Measurements from ENCODE around the gene RNH1.
A peak's percentile ranks its signal among the peaks of the same experiment; 100 is the strongest.
"Not testable (repeated sequence)": the region's sequence is repeated elsewhere in the genome, so short reads cannot be mapped to it uniquely, and the experiment has no call there.

Gene RNH1

GRCh38 chr11:528815-529727 is 22.0 kb upstream of the RNH1 start:
- DNase-seq (ENCODE audit: low read depth): no peak
- Histone ChIP-seq H3K9ac (ENCODE audit: low read length) (no peak overlapping the region), H3K9me3 (ENCODE audit: control insufficient read depth, low read length) (no peaks in the 10 kb centered on the region), H3K27me3 (replicated peaks; ENCODE audit: control insufficient read depth, insufficient read depth, low read length) (no peaks in the 10 kb centered on the region), H3K4me1 (ENCODE audit: control insufficient read depth, insufficient read depth, low read length) (peaks cover 3% of the 10 kb centered on the region), H3K36me3 (ENCODE audit: control insufficient read depth, insufficient read depth, low read length, severe bottlenecking) (peaks cover 12% of the 10 kb centered on the region), H3K4me3 (ENCODE audit: low read length) (no peak overlapping the region)

- no peak for DNase-seq (ENCODE audit: low read depth)
- Histone ChIP-seq H3K27me3 (replicated peaks; ENCODE audit: control insufficient read depth, insufficient read depth, low read length) (no peaks in the 10 kb centered on the region), H3K36me3 (ENCODE audit: control insufficient read depth, insufficient read depth, low read length, severe bottlenecking) (peaks cover 8% of the 10 kb centered on the region), H3K4me3 (ENCODE audit: low read length) (no peak overlapping the region), H3K9ac (ENCODE audit: low read length) (no peak overlapping the region), H3K4me1 (ENCODE audit: control insufficient read depth, insufficient read depth, low read length) (no peaks in the 10 kb centered on the region), H3K9me3 (ENCODE audit: control insufficient read depth, low read length) (no peaks in the 10 kb centered on the region)
These were observed 21.2 kb upstream of the RNH1 start for GRCh38 chr11:528166-528814.

GRCh38 chr11:526192-526591 is 19.1 kb upstream of the RNH1 start:
- Histone ChIP-seq H3K36me3 (ENCODE audit: control insufficient read depth, insufficient read depth, low read length, severe bottlenecking) (no peaks in the 10 kb centered on the region), H3K9ac (ENCODE audit: low read length) (no peak overlapping the region), H3K27me3 (replicated peaks; ENCODE audit: control insufficient read depth, insufficient read depth, low read length) (no peaks in the 10 kb centered on the region), H3K4me1 (ENCODE audit: control insufficient read depth, insufficient read depth, low read length) (no peaks in the 10 kb centered on the region), H3K4me3 (ENCODE audit: low read length) (no peak overlapping the region), H3K9me3 (ENCODE audit: control insufficient read depth, low read length) (no peaks in the 10 kb centered on the region)
- DNase-seq (ENCODE audit: low read depth): no peak

GRCh38 chr11:521177-521688 is 14.2 kb upstream of the RNH1 start:
- H3K4me1 ChIP-seq (ENCODE audit: control insufficient read depth, insufficient read depth, low read length): peaks cover 3% of the 10 kb centered on the region
- no peak overlapping the region for H3K4me3 ChIP-seq (ENCODE audit: low read length)
- no peak overlapping the region for H3K9ac ChIP-seq (ENCODE audit: low read length)
- DNase-seq (ENCODE audit: low read depth): no peak
- no peaks in the 10 kb centered on the region for H3K27me3 ChIP-seq (replicated peaks; ENCODE audit: control insufficient read depth, insufficient read depth, low read length)
- no peaks in the 10 kb centered on the region for H3K36me3 ChIP-seq (ENCODE audit: control insufficient read depth, insufficient read depth, low read length, severe bottlenecking)
- H3K9me3 ChIP-seq (ENCODE audit: control insufficient read depth, low read length): no peaks in the 10 kb centered on the region

GRCh38 chr11:520428-521176 is 13.6 kb upstream of the RNH1 start:
- H3K9ac ChIP-seq (ENCODE audit: low read length): no peak overlapping the region
- DNase-seq (ENCODE audit: low read depth): no peak
- H3K9me3 ChIP-seq (ENCODE audit: control insufficient read depth, low read length): no peaks in the 10 kb centered on the region
- H3K4me3 ChIP-seq (ENCODE audit: low read length): no peak overlapping the region
- no peaks in the 10 kb centered on the region for H3K27me3 ChIP-seq (replicated peaks; ENCODE audit: control insufficient read depth, insufficient read depth, low read length)
- H3K4me1 ChIP-seq (ENCODE audit: control insufficient read depth, insufficient read depth, low read length): peaks cover 3% of the 10 kb centered on the region
- no peaks in the 10 kb centered on the region for H3K36me3 ChIP-seq (ENCODE audit: control insufficient read depth, insufficient read depth, low read length, severe bottlenecking)

- no peaks in the 10 kb centered on the region for H3K27me3 ChIP-seq (replicated peaks; ENCODE audit: control insufficient read depth, insufficient read depth, low read length)
- H3K9me3 ChIP-seq (ENCODE audit: control insufficient read depth, low read length): no peaks in the 10 kb centered on the region
- H3K9ac ChIP-seq (ENCODE audit: low read length): peak overlapping the region; percentile 60
- peaks cover 3% of the 10 kb centered on the region for H3K4me1 ChIP-seq (ENCODE audit: control insufficient read depth, insufficient read depth, low read length)
- peak; percentile 96 for DNase-seq (ENCODE audit: low read depth)
- H3K36me3 ChIP-seq (ENCODE audit: control insufficient read depth, insufficient read depth, low read length, severe bottlenecking): peaks cover 10% of the 10 kb centered on the region
- H3K4me3 ChIP-seq (ENCODE audit: low read length): peak overlapping the region; percentile 76
These were observed 11.6 kb upstream of the RNH1 start for GRCh38 chr11:518463-519202.

GRCh38 chr11:516918-517685 is 10.1 kb upstream of the RNH1 start:
- not testable (repeated sequence) for H3K9me3 ChIP-seq (ENCODE audit: control insufficient read depth, low read length); H3K4me3 ChIP-seq (ENCODE audit: low read length); DNase-seq (ENCODE audit: low read depth); H3K9ac ChIP-seq (ENCODE audit: low read length); H3K27me3 ChIP-seq (replicated peaks; ENCODE audit: control insufficient read depth, insufficient read depth, low read length); H3K4me1 ChIP-seq (ENCODE audit: control insufficient read depth, insufficient read depth, low read length)
- peaks cover 22% of the 10 kb centered on the region for H3K36me3 ChIP-seq (ENCODE audit: control insufficient read depth, insufficient read depth, low read length, severe bottlenecking)

GRCh38 chr11:516400-516799 is 9.4 kb upstream of the RNH1 start:
- no peaks in the 10 kb centered on the region for H3K9me3 ChIP-seq (ENCODE audit: control insufficient read depth, low read length)
- no peak overlapping the region for H3K9ac ChIP-seq (ENCODE audit: low read length)
- peaks cover 3% of the 10 kb centered on the region for H3K4me1 ChIP-seq (ENCODE audit: control insufficient read depth, insufficient read depth, low read length)
- no peak for DNase-seq (ENCODE audit: low read depth)
- peaks cover 22% of the 10 kb centered on the region for H3K36me3 ChIP-seq (ENCODE audit: control insufficient read depth, insufficient read depth, low read length, severe bottlenecking)
- H3K4me3 ChIP-seq (ENCODE audit: low read length): no peak overlapping the region
- no peaks in the 10 kb centered on the region for H3K27me3 ChIP-seq (replicated peaks; ENCODE audit: control insufficient read depth, insufficient read depth, low read length)

GRCh38 chr11:515131-515530 is 8.1 kb upstream of the RNH1 start:
- Histone ChIP-seq H3K4me3 (ENCODE audit: low read length) (no peak overlapping the region), H3K4me1 (ENCODE audit: control insufficient read depth, insufficient read depth, low read length) (peaks cover 3% of the 10 kb centered on the region), H3K27me3 (replicated peaks; ENCODE audit: control insufficient read depth, insufficient read depth, low read length) (no peaks in the 10 kb centered on the region), H3K9me3 (ENCODE audit: control insufficient read depth, low read length) (no peaks in the 10 kb centered on the region), H3K9ac (ENCODE audit: low read length) (no peak overlapping the region), H3K36me3 (ENCODE audit: control insufficient read depth, insufficient read depth, low read length, severe bottlenecking) (peaks cover 22% of the 10 kb centered on the region)
- DNase-seq (ENCODE audit: low read depth): no peak

- Histone ChIP-seq H3K4me1 (ENCODE audit: control insufficient read depth, insufficient read depth, low read length) (peaks cover 3% of the 10 kb centered on the region), H3K4me3 (ENCODE audit: low read length) (no peak overlapping the region)
- no peak for DNase-seq (ENCODE audit: low read depth)
These were observed 7.6 kb upstream of the RNH1 start for GRCh38 chr11:514606-515005.

More at GRCh38 chr11:514606-515005, 7.6 kb upstream of the RNH1 start:
- H3K27me3 ChIP-seq (replicated peaks; ENCODE audit: control insufficient read depth, insufficient read depth, low read length): no peaks in the 10 kb centered on the region
- H3K9ac ChIP-seq (ENCODE audit: low read length): no peak overlapping the region
- H3K36me3 ChIP-seq (ENCODE audit: control insufficient read depth, insufficient read depth, low read length, severe bottlenecking): peaks cover 27% of the 10 kb centered on the region
- H3K9me3 ChIP-seq (ENCODE audit: control insufficient read depth, low read length): no peaks in the 10 kb centered on the region
